Stimulated activated CD4-positive, alpha-beta T cell treated with anti-CD3 and anti-CD28 coated beads, TNF-alpha, amount 100 ng/mL, for 1 hour (primary cell): Measurements from ENCODE around the gene APBA1.

Source experiments
- DNase-seq, 3 donors: peaks; one replicate each; pipeline ENCODE4 v3.0.0-alpha.2; 2020; ENCODE audit warnings: low read depth in 3 of 3, low spot score in 1 of 3

Gene APBA1

DNA sequence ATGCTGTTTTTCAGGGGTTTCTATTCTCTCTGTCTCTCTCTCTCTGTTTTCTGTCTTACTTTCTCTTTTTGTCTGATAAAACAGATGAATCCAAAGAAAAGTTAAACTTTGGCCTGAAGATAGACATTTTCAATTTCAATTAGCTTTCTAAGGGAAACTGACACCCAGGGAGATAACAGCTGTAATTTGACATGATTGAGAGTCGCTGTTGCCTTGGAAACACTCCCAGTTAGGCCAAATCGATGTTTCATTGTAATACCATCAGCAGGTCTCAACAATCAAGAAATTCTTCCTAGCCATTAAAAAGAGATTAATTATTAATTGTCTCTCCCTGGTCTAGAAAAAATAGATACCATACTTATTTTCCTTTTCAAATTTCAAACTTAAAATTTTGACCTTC, 294.2 kb downstream of the APBA1 start:
- no peak for DNase-seq
